ENCODE measurements around the gene CFHR2. TPM values are rescaled to one million over a fixed set of nuclear protein-coding genes. Genes with fewer than 3 reads are reported as not detected.

CFHR2 gene
- total and polyA plus RNA-seq, 2 of the 8 experiments (the other 6 are each of a cell fraction or from before 2014, with no cell fraction given): not detected

DNA sequence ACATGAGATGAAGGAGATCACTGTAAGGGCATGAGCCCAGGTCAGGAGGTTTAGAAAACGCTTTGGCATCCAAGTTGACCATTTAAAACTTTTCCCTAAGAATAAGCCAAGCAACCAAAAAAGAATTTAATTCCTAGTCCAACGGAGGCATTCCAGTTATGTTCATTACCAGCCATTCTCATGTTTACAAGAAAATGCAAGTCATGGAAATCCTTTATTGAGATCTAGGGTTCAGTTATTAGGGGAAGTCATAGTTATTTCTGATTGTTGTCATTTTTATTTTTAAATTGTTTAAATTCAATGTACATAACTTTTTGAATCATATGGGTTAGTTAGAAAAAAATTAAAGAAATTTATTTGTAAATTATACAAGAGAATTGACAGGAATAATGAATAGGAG is 58.3 kb downstream of the CFHR2 start (continued):
- TF ChIP-seq CBX8 (IDR thresholded peaks at IDR 0.05; ENCODE audit: borderline replicate concordance, low read depth, low read length): no peak
